ACHN (cell line): Measurements from ENCODE around the gene ATXN7L1.

ENCODE experiments used
- DNase-seq: peaks from one replicate; pipeline ENCODE4 v3.0.0-alpha.2; 2015
- in situ Hi-C: cut with HindIII; loops from 2 replicates; pipeline ENCODE4 v1.10.0; 2017; ENCODE audit warnings: low sequenced_read_pairs, low pct_ligation_motif_present, low pct_unique_long_range_greater_than_20kb

Gene ATXN7L1

GRCh38 chr7:105769901-105770628 is 106.3 kb downstream of the ATXN7L1 start:
- in situ Hi-C loops: no loop called here
- DNase-seq: no peak

- no peak for DNase-seq
- in situ Hi-C loops: no loop called here
Observed at GRCh38 chr7:105768898-105769507, 107.4 kb downstream of the ATXN7L1 start.

DNA sequence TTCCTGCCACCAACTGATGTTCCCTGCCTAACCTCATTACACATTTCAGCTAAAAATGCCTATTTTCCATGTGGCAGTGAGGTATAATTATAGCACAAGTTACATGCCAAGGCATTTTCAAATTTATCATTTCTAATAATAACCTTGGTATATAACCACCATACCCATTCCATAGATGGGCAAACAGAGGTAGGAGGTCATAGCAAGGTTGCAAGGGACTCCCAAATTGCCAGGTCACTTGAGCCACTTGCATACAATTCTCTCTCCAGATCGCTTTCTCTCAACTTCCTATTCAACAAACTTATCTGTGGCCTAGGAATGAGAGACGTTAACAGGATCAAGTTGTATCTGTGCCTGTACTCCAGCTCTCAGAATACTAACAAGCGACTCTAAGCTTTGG is 108.3 kb downstream of the ATXN7L1 start:
- DNase-seq: no peak
- in situ Hi-C loops: no loop called here

DNA sequence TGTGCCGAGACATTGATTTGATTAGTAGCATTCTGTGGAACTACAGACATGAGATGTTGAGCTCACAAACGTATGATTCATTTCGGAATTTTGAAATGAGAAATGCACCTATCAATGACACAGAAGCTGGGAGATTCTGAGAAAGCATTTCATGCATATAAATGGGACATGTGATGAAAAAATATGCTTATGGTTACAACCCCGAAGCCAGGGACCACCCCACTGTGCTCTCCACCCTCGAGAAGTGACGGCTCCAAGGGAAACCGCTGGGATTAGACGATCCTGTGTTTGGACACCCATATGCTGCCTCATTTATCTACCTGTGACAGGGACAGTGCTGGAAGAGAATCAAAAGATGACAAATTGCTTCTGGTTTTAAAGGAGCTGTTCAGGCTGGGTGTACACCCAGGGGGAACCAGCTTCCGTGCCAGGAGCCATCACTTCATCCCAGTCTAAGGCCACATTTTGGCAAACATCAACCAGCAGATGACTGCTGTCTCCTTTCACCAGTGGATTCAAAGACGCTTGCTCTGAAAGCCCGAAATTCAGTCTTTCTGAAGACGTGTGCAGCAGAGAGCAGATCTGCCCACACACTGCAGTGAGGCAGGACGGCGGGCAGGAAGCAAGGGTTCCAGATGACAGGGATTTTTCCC is 109.9 kb downstream of the ATXN7L1 start:
- no peak for DNase-seq
- in situ Hi-C loops: no loop called here

- DNase-seq: no peak
- in situ Hi-C loops: no loop called here
Observed at GRCh38 chr7:105765846-105766245, 110.6 kb downstream of the ATXN7L1 start.

GRCh38 chr7:105764506-105764905 is 111.9 kb downstream of the ATXN7L1 start:
- in situ Hi-C loops: no loop called here
- no peak for DNase-seq

DNA sequence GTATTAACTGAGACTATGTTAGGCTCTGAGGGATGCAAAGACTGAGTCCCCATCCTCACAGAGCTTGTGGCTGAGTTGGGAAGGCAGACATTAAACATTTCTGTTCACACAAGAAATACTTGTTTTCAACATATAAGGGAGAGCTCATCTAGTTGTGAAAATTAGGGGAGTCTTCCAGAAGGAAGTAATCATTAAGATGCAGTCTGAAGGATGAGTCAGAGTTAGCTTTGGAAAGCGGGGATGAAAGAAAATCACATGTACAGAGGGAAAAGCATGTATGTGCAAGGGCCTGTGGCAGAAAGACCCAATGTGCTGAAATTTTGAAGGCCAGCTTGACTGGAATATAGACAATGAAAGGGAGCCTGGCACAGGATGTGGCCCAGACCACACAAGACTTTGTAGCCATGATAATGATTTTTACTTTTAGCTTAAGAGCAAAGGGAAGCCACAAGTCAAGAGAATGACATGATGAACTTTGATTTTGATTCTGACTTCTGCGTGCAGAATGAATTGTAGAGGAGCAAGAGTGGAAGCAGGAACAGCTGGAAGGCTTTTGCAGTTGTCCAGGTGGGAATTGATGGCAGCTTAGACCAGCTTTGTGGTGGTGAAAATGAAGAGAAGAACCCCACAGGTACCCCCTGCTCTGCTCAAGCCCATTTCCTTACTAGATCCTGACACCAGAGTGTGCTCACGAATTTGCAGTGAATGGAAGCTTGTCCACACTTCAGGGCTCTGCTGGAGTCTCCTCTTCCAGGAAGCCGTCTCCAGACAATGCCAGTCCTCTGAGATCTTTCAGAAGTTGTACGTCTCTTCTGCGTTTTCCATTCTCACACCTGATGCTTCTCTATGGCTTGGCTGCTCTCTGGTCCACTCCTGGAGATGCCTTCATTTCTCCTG is 115.6 kb downstream of the ATXN7L1 start:
- in situ Hi-C loops: no loop called here
- DNase-seq: no peak

DNA sequence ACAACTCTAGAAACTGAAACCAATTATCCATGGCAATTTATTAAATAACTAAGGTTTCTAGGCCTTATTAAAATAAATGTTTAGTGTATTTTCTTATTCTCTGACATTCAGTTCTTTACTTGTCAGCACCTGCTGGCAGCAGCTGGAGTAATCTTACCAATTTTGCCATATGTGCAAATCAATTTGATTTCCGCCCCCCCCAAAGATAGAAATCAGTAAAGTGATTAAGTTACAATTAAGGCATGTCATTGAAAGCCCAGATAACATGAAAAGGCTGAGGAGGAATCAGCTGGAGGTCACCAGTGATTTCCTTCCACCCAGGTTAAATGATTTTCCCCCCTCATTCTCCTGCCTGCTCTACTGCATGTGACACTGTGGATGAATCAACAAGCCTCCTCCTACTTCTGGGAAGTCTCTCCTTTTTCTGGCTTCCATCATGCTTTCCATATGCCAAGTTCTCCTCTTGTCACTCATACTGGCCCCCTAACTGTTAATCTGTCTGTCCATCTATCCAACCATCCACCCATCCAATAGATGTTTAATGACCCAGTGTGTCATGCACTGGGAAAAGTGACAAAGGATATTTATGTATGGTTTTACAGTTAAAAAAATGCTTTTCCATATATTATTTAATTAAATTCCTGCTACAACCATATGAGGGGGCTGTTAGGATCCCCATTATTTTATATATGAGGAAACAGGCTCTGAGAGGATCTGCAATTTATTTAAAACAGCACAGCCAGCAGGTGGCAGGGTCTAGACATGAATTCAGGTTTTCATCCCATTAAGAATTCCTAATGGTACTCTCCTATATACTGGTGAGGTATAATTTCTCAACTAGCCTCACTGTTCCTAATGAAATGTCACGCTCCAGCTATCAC is 116.5 kb downstream of the ATXN7L1 start:
- in situ Hi-C loops: no loop called here
- DNase-seq: peak; percentile 81

- no peak for DNase-seq
- in situ Hi-C loops: no loop called here
Observed at GRCh38 chr7:105756367-105756766, 120.0 kb downstream of the ATXN7L1 start.

DNA sequence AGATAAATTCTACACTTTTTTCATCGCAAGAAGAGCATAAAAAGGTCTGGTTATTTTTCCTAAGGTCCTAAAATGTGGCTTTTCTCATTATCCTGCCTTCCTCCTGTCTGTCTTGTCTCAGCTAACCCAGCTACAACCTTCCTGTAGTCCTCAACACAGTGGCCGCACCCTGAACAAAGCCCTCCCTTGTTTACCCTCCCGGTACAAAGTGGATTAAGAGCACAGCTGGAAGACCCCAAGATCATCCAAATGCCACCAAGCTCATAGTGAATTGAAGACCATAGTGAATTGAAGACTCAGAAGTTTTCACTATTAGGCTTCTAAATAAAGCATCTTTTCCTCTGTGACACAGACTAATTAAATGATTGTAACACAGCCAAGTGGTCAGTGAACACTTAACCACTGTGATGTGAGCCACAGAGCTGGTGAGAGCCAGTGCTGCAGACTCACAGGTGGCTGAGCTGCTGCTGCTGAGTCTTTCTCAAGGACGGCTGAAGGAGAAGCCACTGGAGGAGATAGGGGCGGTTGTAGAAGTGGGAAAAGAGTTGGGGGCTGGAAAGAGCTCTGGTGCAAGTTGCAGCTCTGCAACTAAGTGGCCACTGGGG is 123.6 kb downstream of the ATXN7L1 start:
- no peak for DNase-seq
- in situ Hi-C loops: no loop called here

DNA sequence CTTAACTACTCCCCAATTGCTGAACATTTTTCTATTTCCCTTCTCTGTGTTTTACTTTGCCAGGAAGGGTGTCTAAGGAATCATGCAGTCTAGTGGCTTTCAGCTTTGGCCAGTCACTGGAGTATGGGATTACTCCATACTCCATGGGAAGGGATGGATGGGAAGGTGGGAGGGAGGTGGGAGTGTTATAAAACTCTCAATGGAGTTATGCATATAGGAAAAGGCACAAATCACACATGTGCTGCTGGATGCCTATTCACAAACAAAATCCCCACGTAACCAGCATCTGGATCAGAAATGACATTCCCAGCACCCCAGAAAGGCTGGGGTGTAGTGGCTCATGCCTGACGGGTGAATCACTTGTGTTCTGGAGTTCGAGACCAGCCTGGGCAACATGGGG is 125.3 kb downstream of the ATXN7L1 start:
- DNase-seq: no peak
- in situ Hi-C loops: no loop called here

- no peak for DNase-seq
- in situ Hi-C loops: no loop called here
Observed at GRCh38 chr7:105748701-105749100, 127.7 kb downstream of the ATXN7L1 start.

DNA sequence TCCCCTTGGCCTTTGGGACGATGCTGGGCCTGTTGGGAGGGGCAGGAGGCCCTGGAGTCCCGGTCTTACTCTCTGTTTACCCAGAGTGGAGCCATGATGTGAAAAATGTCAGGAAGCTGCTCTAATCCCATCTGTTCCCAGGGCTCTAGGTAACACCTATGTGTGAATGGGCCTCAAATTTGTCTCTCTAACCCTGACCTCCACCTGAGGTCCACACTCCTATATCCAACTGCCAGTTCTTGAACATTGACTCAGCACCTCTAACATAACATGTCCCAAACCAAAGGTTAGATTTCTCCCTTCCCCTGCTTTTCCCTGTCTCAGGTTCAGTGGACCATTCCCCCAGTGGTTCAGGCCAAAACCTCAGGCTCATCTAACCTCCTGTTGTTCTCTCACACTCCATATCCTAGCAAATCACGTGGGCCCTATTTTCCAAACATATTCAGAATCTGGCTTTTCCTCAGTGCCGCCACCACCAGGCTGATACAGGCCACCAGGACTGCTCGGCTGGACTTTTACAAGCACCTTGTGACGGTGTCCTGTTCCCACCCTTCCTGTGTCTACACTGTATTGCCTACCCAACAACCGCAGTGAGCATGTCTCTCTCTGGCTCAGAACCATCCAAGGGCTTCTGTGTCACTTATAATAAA is 130.6 kb downstream of the ATXN7L1 start:
- DNase-seq: no peak

DNA sequence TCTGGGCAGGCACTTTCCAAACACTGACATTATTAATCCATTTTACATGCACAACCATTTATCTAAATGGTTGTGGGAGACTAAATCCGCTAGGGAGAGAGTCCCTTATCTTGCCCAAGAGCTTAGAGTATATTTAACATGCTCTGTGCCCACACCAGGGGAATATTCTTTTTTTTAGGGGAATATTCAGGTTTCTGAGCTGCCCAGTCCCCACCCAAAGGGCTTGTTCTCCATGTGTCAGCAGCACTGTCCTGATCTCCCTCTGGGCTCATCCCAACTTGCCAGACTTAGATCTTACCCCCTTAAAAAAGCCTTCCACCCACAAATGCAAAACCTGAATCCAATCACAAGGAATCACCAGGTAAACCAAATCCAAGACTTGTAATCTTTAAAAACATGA is 132.1 kb downstream of the ATXN7L1 start:
- DNase-seq: no peak
- in situ Hi-C loops: no loop called here

More for the DNA sequence above, 130.6 kb downstream of the ATXN7L1 start:
- in situ Hi-C loops: no loop called here

DNA sequence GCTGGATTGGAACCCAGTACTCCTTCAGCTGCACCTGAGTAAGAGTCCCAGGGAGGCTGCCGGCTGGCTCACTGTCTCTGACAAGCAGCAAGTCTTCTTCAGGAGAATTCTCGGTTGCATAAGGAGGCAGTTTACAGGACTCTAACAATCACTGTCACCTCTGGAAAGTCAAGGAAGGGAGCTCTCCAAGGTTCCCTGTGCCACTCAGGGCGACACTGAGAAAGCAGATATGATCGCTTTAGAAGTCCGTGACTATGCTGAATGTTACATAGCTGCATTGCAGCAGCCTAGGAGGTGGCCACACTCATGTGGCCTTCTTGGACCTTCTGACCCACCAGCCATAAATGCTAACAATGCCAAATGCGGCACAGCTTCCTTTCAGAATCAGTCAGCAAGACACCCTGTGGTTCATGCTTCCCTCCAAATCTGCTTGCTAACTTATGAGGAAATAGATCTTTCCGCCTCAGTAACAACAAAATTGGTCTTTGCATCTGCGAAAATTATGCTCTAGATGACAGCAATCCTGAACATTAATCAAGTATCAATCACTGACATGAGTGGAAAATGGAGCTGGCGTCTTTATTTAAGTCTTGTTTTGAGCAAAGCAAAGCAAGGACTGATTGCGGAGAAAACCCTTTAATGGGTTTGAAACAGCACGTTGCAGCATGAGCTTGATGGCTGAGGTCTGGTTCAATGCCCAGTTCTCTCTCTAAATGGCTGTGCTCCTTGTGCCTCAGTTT is 132.9 kb downstream of the ATXN7L1 start:
- DNase-seq: no peak
- in situ Hi-C loops: no loop called here

GRCh38 chr7:105742787-105743186 is 133.6 kb downstream of the ATXN7L1 start:
- no peak for DNase-seq
- in situ Hi-C loops: no loop called here

GRCh38 chr7:105741982-105742381 is 134.4 kb downstream of the ATXN7L1 start:
- DNase-seq: no peak
- in situ Hi-C loops: no loop called here
